Measurements from ENCODE around the gene CYP4B1. TPM values are rescaled to one million over a fixed set of nuclear protein-coding genes. Genes with fewer than 3 reads are reported as not detected.

The CYP4B1 gene
- not detected in 2 replicates for total RNA-seq

DNA sequence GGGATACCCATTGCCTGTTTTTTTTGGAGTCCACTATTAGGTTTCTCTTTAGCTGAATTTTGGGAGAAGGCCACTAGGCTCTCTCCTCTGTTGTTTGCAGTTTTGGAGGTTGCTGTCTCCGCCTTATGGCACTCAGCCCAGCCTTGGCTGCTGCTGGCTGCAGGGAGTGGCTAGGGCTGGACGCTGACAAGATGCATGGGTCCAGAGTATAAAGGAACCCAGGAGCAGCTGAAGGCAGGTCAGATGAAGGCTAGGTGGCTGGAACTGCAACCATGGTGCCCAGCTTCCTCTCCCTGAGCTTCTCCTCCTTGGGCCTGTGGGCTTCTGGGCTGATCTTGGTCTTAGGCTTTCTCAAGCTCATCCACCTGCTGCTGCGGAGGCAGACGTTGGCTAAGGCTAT is at the start of gene CYP4B1:
Gene CYP4B1 (plus strand): TSS at position 237 of the 400 bp plus-strand sequence. CDS start 36 bp downstream, at position 273.

Other genes starting within 250 kb of the CYP4B1 start
- not detected in 2 replicates for gene KNCN, start 247.4 kb upstream of the CYP4B1 start, total RNA-seq
- gene MKNK1, start 194.8 kb upstream of the CYP4B1 start, total RNA-seq: 25.5 and 27.1 TPM in 2 replicates
- 13.4 and 16.7 TPM in 2 replicates for gene MOB3C, start 182.2 kb upstream of the CYP4B1 start, total RNA-seq
- gene ATPAF1, start 130.7 kb upstream of the CYP4B1 start, total RNA-seq: 46.1 and 47.1 TPM in 2 replicates
- not detected in 2 replicates for gene TEX38, start 127.2 kb upstream of the CYP4B1 start, total RNA-seq
- gene EFCAB14, start 79.9 kb upstream of the CYP4B1 start, total RNA-seq: 63.4 and 66.2 TPM in 2 replicates
- gene CYP4A11, start 142.4 kb downstream of the CYP4B1 start, total RNA-seq: not detected in 2 replicates
- gene CYP4X1, start 224.6 kb downstream of the CYP4B1 start, total RNA-seq: not detected in 2 replicates